Neural cell (in vitro differentiated cells): ENCODE results near the gene TIGD3.

Experiments
- EZH2 ChIP-seq: fragments of 200-600, 300-800 bp; shearing (Covaris generic), sonication (generic); IDR thresholded peaks from 2 replicates; pipeline ENCODE4 v1.6.1; 2014; ENCODE audit warnings: antibody characterized with exemption, low read length, borderline replicate concordance, mild to moderate bottlenecking; ENCODE audit not compliant: insufficient read depth, poor library complexity, severe bottlenecking
- RAD21 ChIP-seq: fragments of 450-650 bp; conservative IDR thresholded peaks from 2 replicates; pipeline ENCODE4 v1.6.1; 2014; ENCODE audit warnings: antibody characterized with exemption, mild to moderate bottlenecking, moderate library complexity
- TF ChIP-seq, protein P1 (sequence below): fragments of 450-650 bp; IDR thresholded peaks from 2 replicates; pipeline ENCODE4 v1.5.1; 2014; ENCODE audit warnings: antibody characterized with exemption, mild to moderate bottlenecking, moderate library complexity; ENCODE audit not compliant: poor library complexity, severe bottlenecking

GRCh38 chr11:65357856-65358356 lies 3.4 kb downstream of the TIGD3 start:
- TF ChIP-seq, protein P1, sequence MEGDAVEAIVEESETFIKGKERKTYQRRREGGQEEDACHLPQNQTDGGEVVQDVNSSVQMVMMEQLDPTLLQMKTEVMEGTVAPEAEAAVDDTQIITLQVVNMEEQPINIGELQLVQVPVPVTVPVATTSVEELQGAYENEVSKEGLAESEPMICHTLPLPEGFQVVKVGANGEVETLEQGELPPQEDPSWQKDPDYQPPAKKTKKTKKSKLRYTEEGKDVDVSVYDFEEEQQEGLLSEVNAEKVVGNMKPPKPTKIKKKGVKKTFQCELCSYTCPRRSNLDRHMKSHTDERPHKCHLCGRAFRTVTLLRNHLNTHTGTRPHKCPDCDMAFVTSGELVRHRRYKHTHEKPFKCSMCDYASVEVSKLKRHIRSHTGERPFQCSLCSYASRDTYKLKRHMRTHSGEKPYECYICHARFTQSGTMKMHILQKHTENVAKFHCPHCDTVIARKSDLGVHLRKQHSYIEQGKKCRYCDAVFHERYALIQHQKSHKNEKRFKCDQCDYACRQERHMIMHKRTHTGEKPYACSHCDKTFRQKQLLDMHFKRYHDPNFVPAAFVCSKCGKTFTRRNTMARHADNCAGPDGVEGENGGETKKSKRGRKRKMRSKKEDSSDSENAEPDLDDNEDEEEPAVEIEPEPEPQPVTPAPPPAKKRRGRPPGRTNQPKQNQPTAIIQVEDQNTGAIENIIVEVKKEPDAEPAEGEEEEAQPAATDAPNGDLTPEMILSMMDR = no peak
- TF ChIP-seq EZH2 (no peak), RAD21 (no peak)
